HG03460 (cell line): ENCODE results near the gene BEST3.

ENCODE experiments used
- ATAC-seq: cut with Tn5 transposase; IDR thresholded peaks from one replicate; pipeline ENCODE4 v1.9.1; 2021; ENCODE audit not compliant: unreplicated experiment

BEST3 gene

GRCh38 chr12:69698769-69699540 lies at the start of gene BEST3:
BEST3 (minus strand) TSS chr12:69699303; CDS start chr12:69697798, 1,505 bp downstream.
- no peak for ATAC-seq

- no peak for ATAC-seq
Observed at GRCh38 chr12:69744109-69744508, 45.0 kb upstream of the BEST3 start.

- ATAC-seq: peak; percentile 44
Observed at GRCh38 chr12:69739287-69740191, 40.4 kb upstream of the BEST3 start.

- peak; percentile 80 for ATAC-seq
Observed at GRCh38 chr12:69738351-69739286, 39.5 kb upstream of the BEST3 start, which contains the start of gene RAB3IP. RAB3IP (plus strand) TSS chr12:69738860; CDS start chr12:69755409, 16,549 bp downstream.

- no peak for ATAC-seq
Observed at GRCh38 chr12:69733638-69734037, 34.5 kb upstream of the BEST3 start.

GRCh38 chr12:69732088-69732487 lies 33.0 kb upstream of the BEST3 start:
- ATAC-seq: no peak

- no peak for ATAC-seq
Observed at GRCh38 chr12:69726922-69727321, 27.8 kb upstream of the BEST3 start.

- ATAC-seq: no peak
Observed at GRCh38 chr12:69720750-69721149, 21.6 kb upstream of the BEST3 start.

- no peak for ATAC-seq
Observed at GRCh38 chr12:69719336-69720316, 20.5 kb upstream of the BEST3 start.

- no peak for ATAC-seq
Observed at GRCh38 chr12:69714542-69714941, 15.4 kb upstream of the BEST3 start.

- no peak for ATAC-seq
Observed at GRCh38 chr12:69712826-69713225, 13.7 kb upstream of the BEST3 start.

- no peak for ATAC-seq
Observed at GRCh38 chr12:69708649-69709048, 9.5 kb upstream of the BEST3 start.

- no peak for ATAC-seq
Observed at GRCh38 chr12:69704357-69704756, 5.3 kb upstream of the BEST3 start.

GRCh38 chr12:69703146-69703642 lies 4.1 kb upstream of the BEST3 start:
- ATAC-seq: no peak

- ATAC-seq: no peak
Observed at GRCh38 chr12:69701826-69702225, 2.7 kb upstream of the BEST3 start.

GRCh38 chr12:69698054-69698453 lies 1.0 kb downstream of the BEST3 start:
- ATAC-seq: no peak

GRCh38 chr12:69694123-69694522 lies 5.0 kb downstream of the BEST3 start:
- no peak for ATAC-seq

- ATAC-seq: no peak
Observed at GRCh38 chr12:69689638-69690037, 9.5 kb downstream of the BEST3 start.
